GM21717 (cell line): ENCODE measurements around the gene EOGT.

Experiments used
- ATAC-seq: cut with Tn5 transposase; IDR thresholded peaks from one replicate; pipeline ENCODE4 v1.9.1; 2021; ENCODE audit warnings: mild to moderate bottlenecking, moderate library complexity; ENCODE audit not compliant: unreplicated experiment

Gene EOGT

GRCh38 chr3:69009559-69010410, 3.7 kb downstream of the EOGT start:
- no peak for ATAC-seq

- ATAC-seq, result no peak
These were observed 4.5 kb downstream of the EOGT start for GRCh38 chr3:69008980-69009379.

- ATAC-seq, result no peak
These were observed 7.5 kb downstream of the EOGT start for GRCh38 chr3:69005791-69006482.

GRCh38 chr3:69005071-69005790, 8.3 kb downstream of the EOGT start:
- ATAC-seq, result no peak

GRCh38 chr3:69004138-69004537, 9.3 kb downstream of the EOGT start:
- ATAC-seq, result no peak

- no peak for ATAC-seq
These were observed 13.9 kb downstream of the EOGT start for GRCh38 chr3:68999605-69000004.

- ATAC-seq, result no peak
These were observed 14.3 kb downstream of the EOGT start for GRCh38 chr3:68999158-68999557.

- ATAC-seq, result no peak
These were observed 15.6 kb downstream of the EOGT start for GRCh38 chr3:68997887-68998286.

- no peak for ATAC-seq
These were observed 17.0 kb downstream of the EOGT start for GRCh38 chr3:68996356-68996995.

- no peak for ATAC-seq
These were observed 24.7 kb downstream of the EOGT start for GRCh38 chr3:68988740-68989139.

GRCh38 chr3:68987322-68987721, 26.2 kb downstream of the EOGT start:
- ATAC-seq, result no peak

GRCh38 chr3:68986496-68987208, 26.8 kb downstream of the EOGT start:
- no peak for ATAC-seq

- no peak for ATAC-seq
These were observed 28.2 kb downstream of the EOGT start for GRCh38 chr3:68985146-68985790.

- no peak for ATAC-seq
These were observed 29.4 kb downstream of the EOGT start for GRCh38 chr3:68984011-68984530.

- ATAC-seq, result no peak
These were observed 35.9 kb downstream of the EOGT start for GRCh38 chr3:68977486-68978167.

GRCh38 chr3:68974711-68975110, 38.8 kb downstream of the EOGT start:
- no peak for ATAC-seq

GRCh38 chr3:68973639-68974038, 39.8 kb downstream of the EOGT start:
- ATAC-seq, result no peak

GRCh38 chr3:68972358-68972979, 41.0 kb downstream of the EOGT start:
- ATAC-seq, result no peak

- ATAC-seq, result no peak
These were observed 48.8 kb downstream of the EOGT start for GRCh38 chr3:68964694-68965093.
